ACHN (cell line): ENCODE data around the gene TAB3.
A peak's percentile ranks its signal among the peaks of the same experiment; 100 is the strongest.

ENCODE experiments used
- DNase-seq: peaks from one replicate; pipeline ENCODE4 v3.0.0-alpha.2; 2015
- in situ Hi-C: cut with HindIII; loops from 2 replicates; pipeline ENCODE4 v1.10.0; 2017; ENCODE audit warnings: low sequenced_read_pairs, low pct_ligation_motif_present, low pct_unique_long_range_greater_than_20kb

TAB3 gene

GRCh38 chrX:30889147-30890140, at the start of gene TAB3:
TAB3 (minus strand) TSS chrX:30889254; CDS start chrX:30859588, 29,666 bp downstream.
- in situ Hi-C loops: no loop called here
- peak; percentile 91 for DNase-seq

- in situ Hi-C loops: no loop called here
- DNase-seq: no peak
Measured at GRCh38 chrX:30938295-30938694, 49.2 kb upstream of the TAB3 start.

- in situ Hi-C loops: no loop called here
- DNase-seq: peak; percentile 25
Measured at GRCh38 chrX:30935985-30936384, 46.9 kb upstream of the TAB3 start.

GRCh38 chrX:30931920-30932319, 42.9 kb upstream of the TAB3 start:
- in situ Hi-C loops: no loop called here
- DNase-seq: no peak

- DNase-seq: no peak
- in situ Hi-C loops: no loop called here
Measured at GRCh38 chrX:30930679-30931078, 41.6 kb upstream of the TAB3 start.

- in situ Hi-C loops: no loop called here
Measured at GRCh38 chrX:30930143-30930542, 41.1 kb upstream of the TAB3 start.

GRCh38 chrX:30920271-30920670, 31.2 kb upstream of the TAB3 start:
- in situ Hi-C loops: no loop called here
- DNase-seq: no peak

More at GRCh38 chrX:30930143-30930542, 41.1 kb upstream of the TAB3 start:
- DNase-seq: no peak

GRCh38 chrX:30918480-30918879, 29.4 kb upstream of the TAB3 start:
- DNase-seq: no peak
- in situ Hi-C loops: no loop called here

GRCh38 chrX:30913492-30913891, 24.4 kb upstream of the TAB3 start:
- in situ Hi-C loops: no loop called here

GRCh38 chrX:30910124-30910860, 21.2 kb upstream of the TAB3 start:
- no peak for DNase-seq
- in situ Hi-C loops: no loop called here

More at GRCh38 chrX:30913492-30913891, 24.4 kb upstream of the TAB3 start:
- DNase-seq: no peak

GRCh38 chrX:30906726-30907125, 17.7 kb upstream of the TAB3 start:
- in situ Hi-C loops: no loop called here
- DNase-seq: peak; percentile 11

- in situ Hi-C loops: no loop called here
- no peak for DNase-seq
Measured at GRCh38 chrX:30905321-30905720, 16.3 kb upstream of the TAB3 start.

- in situ Hi-C loops: no loop called here
- no peak for DNase-seq
Measured at GRCh38 chrX:30904632-30905031, 15.6 kb upstream of the TAB3 start.

GRCh38 chrX:30904186-30904585, 15.1 kb upstream of the TAB3 start:
- no peak for DNase-seq
- in situ Hi-C loops: no loop called here

GRCh38 chrX:30900227-30900626, 11.2 kb upstream of the TAB3 start:
- no peak for DNase-seq
- in situ Hi-C loops: no loop called here

GRCh38 chrX:30898886-30899285, 9.8 kb upstream of the TAB3 start:
- DNase-seq: no peak
- in situ Hi-C loops: no loop called here

GRCh38 chrX:30895370-30895769, 6.3 kb upstream of the TAB3 start:
- no peak for DNase-seq
- in situ Hi-C loops: no loop called here

GRCh38 chrX:30893206-30893605, 4.2 kb upstream of the TAB3 start:
- DNase-seq: no peak

GRCh38 chrX:30892591-30892990, 3.5 kb upstream of the TAB3 start:
- in situ Hi-C loops: no loop called here
- no peak for DNase-seq

More at GRCh38 chrX:30893206-30893605, 4.2 kb upstream of the TAB3 start:
- in situ Hi-C loops: no loop called here
